Type B pancreatic cell (in vitro differentiated cells): ENCODE measurements around the gene GJD4. TPM values are rescaled to one million over a fixed set of nuclear protein-coding genes. Genes with fewer than 3 reads are reported as not detected.

Experiments
- DNase-seq: peaks from one replicate; pipeline ENCODE4 v3.0.0; 2021; ENCODE audit warnings: mixed read lengths; ENCODE audit not compliant: unreplicated experiment; ENCODE audit errors: extremely low spot score
- H3K27ac Mint-ChIP-seq: 2 replicates; pipeline ENCODE4 v1.8.0; 2021; ENCODE audit warnings: mild to moderate bottlenecking, mixed read lengths
- H3K27me3 Mint-ChIP-seq: 2 replicates; pipeline ENCODE4 v1.8.0; 2021; ENCODE audit warnings: mixed read lengths
- H3K36me3 Mint-ChIP-seq: 2 replicates; pipeline ENCODE4 v1.8.0; 2021; ENCODE audit warnings: mixed read lengths
- H3K4me1 Mint-ChIP-seq: one replicate; pipeline ENCODE4 v1.8.0; 2021; ENCODE audit warnings: mixed read lengths; ENCODE audit not compliant: unreplicated experiment
- H3K4me3 Mint-ChIP-seq: 2 replicates; pipeline ENCODE4 v1.8.0; 2021; ENCODE audit warnings: mild to moderate bottlenecking, mixed read lengths
- H3K9me3 Mint-ChIP-seq: 2 replicates; pipeline ENCODE4 v1.8.0; 2021; ENCODE audit warnings: mixed read lengths
- CTCF ChIP-seq: fragments of 200-600 bp; sonication (generic); conservative IDR thresholded peaks from 2 replicates; pipeline ENCODE4 v1.5.0; 2021; ENCODE audit warnings: antibody characterized with exemption, mild to moderate bottlenecking
- long read RNA-seq: library from polyadenylated mRNA; unstranded; transcript quantifications from one replicate; pipeline ENCODE4 v2.0.0, GENCODE V29; 2020
- total RNA-seq: library from RNA; stranded (reverse); gene quantifications from 2 replicates; pipeline ENCODE4 v1.2.1, GENCODE V29; 2021; ENCODE audit warnings: low replicate concordance

Gene GJD4
- total RNA-seq: 0.17 TPM in 1 of 2 replicates, not detected in the other
- long read RNA-seq: 0 reads

DNA sequence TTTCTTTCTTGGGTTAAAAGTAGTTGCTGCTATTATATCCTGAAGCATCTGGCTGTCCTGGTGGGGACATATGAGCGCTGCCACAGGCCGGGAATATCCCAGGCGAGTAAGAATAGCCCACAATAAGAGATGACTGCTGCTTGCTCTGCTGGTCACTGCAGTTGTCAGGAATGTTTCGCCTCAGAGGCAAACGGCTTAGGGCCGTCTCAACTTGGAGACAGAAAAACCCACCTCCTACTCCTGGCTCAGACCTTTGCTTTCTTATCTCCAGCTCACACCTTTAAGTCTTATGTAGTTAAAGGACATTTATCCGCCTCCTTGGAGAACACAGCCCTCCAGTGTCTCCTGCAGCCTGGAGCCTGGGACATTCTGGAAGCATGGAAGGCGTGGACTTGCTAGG is at the start of gene GJD4:
TSS of gene GJD4 (plus strand) at position 151 of the 400 bp plus-strand sequence. CDS start at position 378, 227 bp downstream.
- H3K27me3 Mint-ChIP-seq: peaks cover 23% of the 10 kb centered on the region
- H3K4me1 Mint-ChIP-seq: no peaks in the 10 kb centered on the region
- H3K27ac Mint-ChIP-seq: no peak within 1 kb of the TSS
- H3K4me3 Mint-ChIP-seq: no peak within 1 kb of the TSS
- DNase-seq: no peak
- no peaks in the 10 kb centered on the region for H3K9me3 Mint-ChIP-seq
- no peaks in the 10 kb centered on the region for H3K36me3 Mint-ChIP-seq
- no peak for TF ChIP-seq CTCF

DNA sequence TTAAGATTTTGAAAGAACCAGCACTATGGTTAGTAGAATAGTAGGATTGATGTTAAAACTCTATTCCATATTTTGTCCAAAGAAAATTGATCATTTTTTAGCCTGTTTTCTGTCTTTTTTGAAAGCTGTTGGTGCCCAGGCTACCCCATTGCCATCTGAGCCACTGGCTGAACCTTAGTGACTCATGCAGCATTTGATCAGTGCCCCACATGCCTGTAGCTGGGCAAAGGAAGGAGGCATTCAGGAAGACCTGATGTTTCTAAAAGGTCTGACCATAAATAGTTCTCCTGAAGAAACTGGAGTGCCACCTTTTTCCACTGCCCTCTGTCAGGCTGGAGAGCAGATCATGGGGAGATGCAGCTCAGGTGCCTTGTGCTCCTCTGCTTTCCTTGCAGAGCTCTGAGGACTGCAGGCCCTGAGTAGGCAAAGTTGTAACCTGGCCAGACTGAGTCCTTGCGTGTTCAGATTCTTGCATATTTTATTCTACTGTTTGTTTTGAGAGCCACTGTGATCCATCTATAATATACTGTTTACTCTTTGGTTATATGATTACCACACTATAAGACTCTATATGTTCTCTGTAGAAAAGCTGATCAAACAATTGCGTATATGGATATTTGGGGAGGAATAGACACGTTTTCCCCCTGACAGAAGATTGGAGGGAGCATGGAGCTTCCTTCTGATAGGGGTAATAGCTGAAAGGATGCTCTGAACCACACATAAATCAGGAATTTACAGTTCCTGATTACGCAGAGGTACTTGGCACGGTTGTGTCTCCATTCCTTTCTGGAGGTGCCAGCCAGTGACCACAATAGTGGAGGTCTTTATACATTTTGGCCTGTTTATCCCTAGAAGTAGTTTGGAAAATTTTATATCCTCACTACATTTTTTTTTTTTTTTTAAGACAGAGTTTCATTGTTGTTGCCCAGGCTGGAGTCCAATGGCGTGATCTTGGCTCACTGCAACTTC is 48.9 kb upstream of the GJD4 start:
- DNase-seq: no peak
- H3K4me3 Mint-ChIP-seq: no peak overlapping the region
- no peaks in the 10 kb centered on the region for H3K9me3 Mint-ChIP-seq
- H3K36me3 Mint-ChIP-seq: peaks cover 30% of the 10 kb centered on the region
- no peak overlapping the region for H3K27ac Mint-ChIP-seq
- no peak for TF ChIP-seq CTCF
- H3K4me1 Mint-ChIP-seq: no peaks in the 10 kb centered on the region
- H3K27me3 Mint-ChIP-seq: no peaks in the 10 kb centered on the region

- no peak overlapping the region for H3K4me3 Mint-ChIP-seq
These were observed 46.9 kb upstream of the GJD4 start for GRCh38 chr10:35558276-35558675.

GRCh38 chr10:35559416-35559815 is 45.7 kb upstream of the GJD4 start:
- Mint-ChIP-seq H3K4me3 (no peak overlapping the region), H3K9me3 (no peaks in the 10 kb centered on the region), H3K27me3 (no peaks in the 10 kb centered on the region), H3K27ac (no peak overlapping the region), H3K36me3 (peaks cover 38% of the 10 kb centered on the region), H3K4me1 (peaks cover 3% of the 10 kb centered on the region)
- no peak for DNase-seq
- TF ChIP-seq CTCF: no peak

More at GRCh38 chr10:35558276-35558675, 46.9 kb upstream of the GJD4 start:
- DNase-seq: no peak
- Mint-ChIP-seq H3K27ac (no peak overlapping the region), H3K36me3 (peaks cover 36% of the 10 kb centered on the region), H3K4me1 (peaks cover 1% of the 10 kb centered on the region), H3K27me3 (no peaks in the 10 kb centered on the region), H3K9me3 (no peaks in the 10 kb centered on the region)
- TF ChIP-seq CTCF: no peak

GRCh38 chr10:35561715-35562114 is 43.4 kb upstream of the GJD4 start:
- TF ChIP-seq CTCF: no peak
- no peak overlapping the region for H3K4me3 Mint-ChIP-seq
- H3K27ac Mint-ChIP-seq: no peak overlapping the region
- H3K27me3 Mint-ChIP-seq: no peaks in the 10 kb centered on the region
- H3K36me3 Mint-ChIP-seq: peaks cover 39% of the 10 kb centered on the region
- H3K9me3 Mint-ChIP-seq: no peaks in the 10 kb centered on the region
- no peak for DNase-seq
- H3K4me1 Mint-ChIP-seq: peaks cover 3% of the 10 kb centered on the region
